SK-N-MC (cell line): ENCODE measurements around the gene NR5A2.

Experiments
- EZH2 ChIP-seq: fragments of 200-600 bp; sonication (generic); IDR thresholded peaks from one replicate; pipeline ENCODE4 v1.6.1; 2017; ENCODE audit warnings: antibody characterized with exemption
- POLR2AphosphoS5 ChIP-seq: IDR thresholded peaks from 2 replicates; pipeline ENCODE4 v1.6.1; 2012; ENCODE audit warnings: mild to moderate bottlenecking, low read depth, low read length, borderline replicate concordance

DNA sequence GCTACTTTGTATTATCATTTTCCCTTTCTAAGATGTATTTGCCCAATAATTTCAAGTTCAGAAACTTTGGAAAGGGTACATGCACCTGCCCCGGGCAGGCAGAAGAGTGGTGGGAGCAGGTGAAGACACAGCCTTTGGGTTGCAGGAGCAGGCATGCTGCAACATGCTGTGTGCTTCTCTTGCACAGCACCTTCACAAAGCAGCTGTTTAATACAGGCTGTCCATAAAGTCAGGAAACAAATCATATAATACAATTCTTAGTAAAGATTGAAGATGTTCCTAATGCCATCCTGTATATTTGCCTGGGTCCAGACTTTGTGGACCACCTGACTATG is 199.4 kb downstream of the NR5A2 start:
- no peak for TF ChIP-seq POLR2AphosphoS5
- TF ChIP-seq EZH2: no peak
